ENCODE measurements around the gene TFAP2E. TPM values are rescaled to one million over a fixed set of nuclear protein-coding genes. Genes with fewer than 3 reads are reported as not detected.

The TFAP2E gene
- total RNA-seq, 2 donors from 2014 or later, result 0.75 to 1.1 TPM

DNA sequence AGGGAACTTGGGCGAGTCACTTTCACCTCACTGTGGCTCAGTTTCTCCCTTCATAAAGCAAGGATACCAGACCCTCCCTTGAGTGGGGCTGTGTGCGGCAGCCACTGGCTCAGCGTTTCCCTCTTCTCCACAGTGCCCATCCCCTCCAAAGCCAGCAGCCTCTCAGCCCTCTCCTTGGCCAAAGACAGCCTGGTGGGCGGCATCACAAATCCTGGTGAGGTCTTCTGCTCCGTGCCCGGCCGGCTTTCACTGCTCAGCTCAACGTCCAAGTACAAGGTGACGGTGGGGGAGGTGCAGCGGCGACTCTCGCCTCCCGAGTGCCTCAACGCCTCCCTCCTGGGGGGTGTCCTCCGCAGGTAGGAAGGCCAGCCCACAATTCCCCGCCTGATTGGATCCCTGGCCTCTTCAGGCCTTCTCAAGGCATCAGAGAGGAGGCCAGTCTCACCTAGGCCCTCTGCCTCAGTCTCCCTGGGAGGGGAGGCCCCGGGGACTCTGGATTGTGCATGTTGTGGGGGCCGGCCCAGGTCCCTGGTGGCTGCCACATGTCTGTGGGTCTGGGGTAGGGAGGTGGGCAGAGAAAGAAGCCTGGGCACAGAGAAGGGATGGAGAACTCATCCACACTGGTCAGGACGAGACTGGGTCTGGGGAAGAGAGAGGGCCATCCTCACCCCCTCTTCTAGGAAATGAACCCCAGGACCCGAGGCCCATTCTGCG, 15.2 kb downstream of the TFAP2E start:
- ATAC-seq (no peak), DNase-seq (no peak)
- intact Hi-C loops (cut with DNase I, micrococcal nuclease), result no loop called here

- intact Hi-C loops (cut with DNase I, micrococcal nuclease), result no loop called here
- ATAC-seq (no peak), DNase-seq (no peak)
Measured at GRCh38 chr1:35589516-35590427, 16.7 kb downstream of the TFAP2E start.

- ATAC-seq (no peak), DNase-seq (no peak)
- intact Hi-C loops (cut with DNase I, micrococcal nuclease), result no loop called here
Measured at GRCh38 chr1:35590476-35591040, 17.4 kb downstream of the TFAP2E start.

DNA sequence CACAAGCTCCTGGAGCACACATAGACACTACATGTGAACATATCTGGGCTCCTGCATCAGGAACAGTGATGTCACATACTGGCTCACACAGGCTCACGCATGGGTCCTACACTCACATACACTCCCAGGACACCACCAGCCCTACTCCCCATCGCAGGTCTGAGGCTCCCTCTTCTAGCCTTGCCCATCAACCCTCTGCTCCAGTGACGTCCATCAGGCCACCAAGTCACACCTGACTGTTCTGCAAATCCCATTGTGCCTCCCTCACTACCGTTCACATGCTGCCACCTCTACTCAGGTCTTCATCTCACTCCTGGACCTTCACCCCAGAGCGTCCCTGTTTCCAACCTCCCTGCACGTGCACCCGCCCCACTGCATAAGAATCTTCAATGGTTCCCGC, 18.1 kb downstream of the TFAP2E start:
- DNase-seq (no peak), ATAC-seq (no peak)
- intact Hi-C loops (cut with DNase I, micrococcal nuclease), result no loop called here

GRCh38 chr1:35592991-35593769, 20.1 kb downstream of the TFAP2E start:
- ATAC-seq (peak; percentile 39), DNase-seq (no peak)
- intact Hi-C loops (cut with DNase I, micrococcal nuclease), result no loop called here

DNA sequence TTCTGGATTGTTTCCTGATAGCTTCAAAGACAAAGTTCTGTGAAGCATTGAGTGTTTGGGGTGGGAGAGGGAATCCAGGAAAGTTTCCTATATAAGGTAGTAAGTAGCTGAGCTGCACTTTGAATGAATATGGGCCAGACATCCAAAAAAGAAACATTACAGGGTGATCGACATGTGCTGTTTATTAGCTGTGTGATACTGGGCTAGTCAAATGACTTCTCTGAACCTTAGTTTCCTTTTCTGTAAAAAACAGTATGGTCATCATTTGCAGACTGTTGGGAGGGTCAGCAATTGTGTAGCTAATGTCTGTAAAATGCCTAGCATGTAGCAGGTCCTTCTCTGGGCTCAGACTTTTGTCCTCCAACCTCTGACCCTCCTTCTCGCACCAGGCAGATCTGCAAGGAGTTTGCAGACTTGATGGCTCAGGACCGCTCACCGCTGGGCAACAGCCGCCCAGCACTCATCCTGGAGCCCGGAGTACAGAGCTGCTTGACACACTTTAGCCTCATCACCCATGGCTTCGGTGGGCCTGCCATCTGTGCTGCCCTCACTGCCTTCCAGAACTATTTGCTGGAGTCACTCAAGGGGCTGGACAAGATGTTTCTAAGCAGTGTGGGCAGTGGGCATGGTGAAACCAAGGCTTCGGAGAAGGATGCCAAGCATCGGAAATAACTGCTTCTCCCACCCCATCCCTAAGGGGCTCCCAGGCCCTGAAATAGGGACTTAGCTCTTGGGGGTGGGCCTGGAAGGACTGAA, 21.1 kb downstream of the TFAP2E start:
- no peak for ATAC-seq
- intact Hi-C loops (cut with DNase I, micrococcal nuclease), result no loop called here
- no peak for DNase-seq

- intact Hi-C loops (cut with DNase I, micrococcal nuclease), result no loop called here
- no peak for ATAC-seq
Measured at GRCh38 chr1:35595684-35596083, 22.6 kb downstream of the TFAP2E start.

DNA sequence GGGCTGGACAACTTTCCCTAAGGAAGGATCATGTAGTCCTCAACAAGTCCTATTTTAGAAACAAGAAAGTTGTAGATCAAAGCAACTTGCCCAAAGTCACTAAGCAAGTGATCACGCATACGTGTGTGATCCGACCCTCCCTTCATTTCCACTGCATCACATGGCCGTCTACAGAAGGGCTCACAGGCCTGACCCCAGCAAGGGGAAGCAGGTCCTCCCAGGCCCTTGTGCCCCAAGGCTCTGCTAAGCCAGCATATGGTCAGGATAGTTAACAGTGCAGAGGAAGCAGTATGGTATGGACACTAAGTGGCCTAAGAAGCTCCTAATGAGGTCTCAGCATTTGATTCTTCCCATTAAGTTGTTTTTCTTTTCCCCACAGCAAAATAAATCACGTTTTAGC, 24.8 kb downstream of the TFAP2E start:
- intact Hi-C loops (cut with DNase I, micrococcal nuclease), result no loop called here
- DNase-seq, result no peak

More at GRCh38 chr1:35595684-35596083, 22.6 kb downstream of the TFAP2E start:
- no peak for DNase-seq

GRCh38 chr1:35598895-35599294, 25.8 kb downstream of the TFAP2E start:
- DNase-seq, result no peak
- no peak for ATAC-seq
- intact Hi-C loops (cut with DNase I, micrococcal nuclease), result no loop called here

More for the DNA sequence above, 24.8 kb downstream of the TFAP2E start:
- no peak for ATAC-seq

DNA sequence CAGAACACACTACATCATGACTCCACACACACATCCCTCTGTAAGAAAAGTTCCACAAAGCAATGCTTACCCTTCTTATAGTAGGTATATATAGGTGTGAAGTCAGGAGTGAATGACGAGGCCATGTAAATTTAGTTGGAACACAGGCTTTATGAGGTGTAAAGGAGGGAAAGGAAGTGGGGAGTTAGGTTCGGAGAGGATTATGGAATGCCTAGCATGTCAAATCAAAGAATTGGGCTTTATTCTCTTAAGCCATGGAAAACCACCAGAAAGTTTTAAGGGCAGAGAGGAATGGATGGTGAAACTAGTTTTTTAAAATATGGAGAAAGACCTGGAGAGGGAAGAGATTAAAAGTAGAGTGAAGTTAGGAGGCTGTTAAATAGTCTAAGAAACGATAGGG, 26.3 kb downstream of the TFAP2E start:
- DNase-seq (no peak), ATAC-seq (no peak)
- intact Hi-C loops (cut with DNase I, micrococcal nuclease), result no loop called here

- intact Hi-C loops (cut with DNase I, micrococcal nuclease), result no loop called here
- no peak for ATAC-seq
- DNase-seq, result no peak
Measured at GRCh38 chr1:35600593-35600992, 27.5 kb downstream of the TFAP2E start.

DNA sequence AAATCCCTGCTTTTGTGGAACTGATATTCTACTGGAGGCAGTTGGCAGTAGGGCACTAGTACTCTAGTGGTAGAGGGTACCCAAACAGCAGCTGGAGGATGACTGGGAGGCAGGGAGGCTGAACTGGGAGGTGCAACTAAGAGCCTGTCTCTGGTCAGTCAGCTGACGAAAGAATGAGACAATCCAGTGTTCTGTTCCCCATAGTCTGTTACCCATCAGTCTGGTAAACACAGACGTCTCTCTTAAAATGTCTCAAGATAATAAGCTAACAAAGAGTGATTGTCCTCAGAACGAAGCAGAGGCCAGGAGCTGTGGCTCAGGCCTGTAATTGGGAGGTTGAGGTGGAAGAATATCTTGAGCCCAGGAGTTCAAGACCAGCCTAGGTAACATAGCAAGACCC, 30.4 kb downstream of the TFAP2E start:
- no peak for ATAC-seq
- intact Hi-C loops (cut with DNase I, micrococcal nuclease), result no loop called here
- DNase-seq, result no peak

GRCh38 chr1:35603941-35604340, 30.8 kb downstream of the TFAP2E start:
- intact Hi-C loops (cut with DNase I, micrococcal nuclease), result no loop called here
- ATAC-seq, result no peak
- no peak for DNase-seq

GRCh38 chr1:35605071-35605866, 32.2 kb downstream of the TFAP2E start:
- intact Hi-C loops (cut with DNase I, micrococcal nuclease), result no loop called here
- no peak for DNase-seq
- ATAC-seq, result no peak

DNA sequence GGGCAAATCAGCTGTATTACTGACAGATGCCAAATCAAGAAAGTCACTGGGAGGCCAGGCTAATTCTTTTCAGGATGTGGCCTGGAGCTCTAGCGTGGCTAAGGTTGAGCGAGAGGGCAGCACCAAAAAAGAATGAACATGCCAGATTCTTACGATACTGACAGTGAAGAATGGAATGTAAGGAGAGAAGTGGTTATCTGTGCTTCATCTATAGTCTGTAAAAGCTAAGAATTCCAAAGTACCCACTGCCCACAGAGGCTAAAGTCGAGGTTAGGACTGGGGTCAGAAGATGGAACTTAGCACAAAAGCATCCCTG, 32.7 kb downstream of the TFAP2E start:
- DNase-seq (no peak), ATAC-seq (no peak)
- intact Hi-C loops (cut with DNase I, micrococcal nuclease), result no loop called here

GRCh38 chr1:35611655-35612054, 38.5 kb downstream of the TFAP2E start:
- ATAC-seq (no peak), DNase-seq (no peak)
- intact Hi-C loops (cut with DNase I, micrococcal nuclease), result no loop called here

DNA sequence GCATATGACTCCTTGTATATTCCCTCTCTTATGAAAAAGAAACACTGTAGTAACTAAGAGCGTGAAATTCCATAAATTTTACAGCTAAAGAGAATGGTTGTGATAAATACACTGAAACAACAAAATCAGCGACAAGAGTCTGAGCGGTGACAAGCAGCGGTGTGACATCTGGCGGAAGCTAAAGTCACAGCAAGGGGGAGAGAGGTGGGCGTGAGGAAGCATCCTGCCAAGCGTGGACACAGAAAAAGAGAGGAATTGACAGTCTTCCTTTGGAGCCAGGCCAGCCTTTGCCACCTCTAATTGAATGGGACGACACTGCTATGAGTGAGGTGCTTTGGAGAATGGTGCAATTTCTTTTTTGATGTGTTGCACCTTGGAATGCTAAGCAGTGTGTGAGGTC, 42.3 kb downstream of the TFAP2E start:
- ATAC-seq, result no peak
- no peak for DNase-seq
- intact Hi-C loops (cut with DNase I, micrococcal nuclease), result no loop called here

Data from left colon (tissue), 2 donors.